Measurements from ENCODE around the gene CDK4. TPM values are rescaled to one million over a fixed set of nuclear protein-coding genes. Genes with fewer than 3 reads are reported as not detected.
A peak's percentile ranks its signal among the peaks of the same experiment; 100 is the strongest.
"Not testable (repeated sequence)": the region's sequence is repeated elsewhere in the genome, so short reads cannot be mapped to it uniquely, and the experiment has no call there.

CDK4 gene
- total RNA-seq, 1 experiment from 2014 or later: 232 TPM

GRCh38 chr12:57726151-57726883, 25.8 kb downstream of the CDK4 start:
- peak; percentile 83 for DNase-seq (ENCODE audit: low read depth)

GRCh38 chr12:57725851-57726150, 26.3 kb downstream of the CDK4 start:
- no peak for DNase-seq (ENCODE audit: low read depth)

DNA sequence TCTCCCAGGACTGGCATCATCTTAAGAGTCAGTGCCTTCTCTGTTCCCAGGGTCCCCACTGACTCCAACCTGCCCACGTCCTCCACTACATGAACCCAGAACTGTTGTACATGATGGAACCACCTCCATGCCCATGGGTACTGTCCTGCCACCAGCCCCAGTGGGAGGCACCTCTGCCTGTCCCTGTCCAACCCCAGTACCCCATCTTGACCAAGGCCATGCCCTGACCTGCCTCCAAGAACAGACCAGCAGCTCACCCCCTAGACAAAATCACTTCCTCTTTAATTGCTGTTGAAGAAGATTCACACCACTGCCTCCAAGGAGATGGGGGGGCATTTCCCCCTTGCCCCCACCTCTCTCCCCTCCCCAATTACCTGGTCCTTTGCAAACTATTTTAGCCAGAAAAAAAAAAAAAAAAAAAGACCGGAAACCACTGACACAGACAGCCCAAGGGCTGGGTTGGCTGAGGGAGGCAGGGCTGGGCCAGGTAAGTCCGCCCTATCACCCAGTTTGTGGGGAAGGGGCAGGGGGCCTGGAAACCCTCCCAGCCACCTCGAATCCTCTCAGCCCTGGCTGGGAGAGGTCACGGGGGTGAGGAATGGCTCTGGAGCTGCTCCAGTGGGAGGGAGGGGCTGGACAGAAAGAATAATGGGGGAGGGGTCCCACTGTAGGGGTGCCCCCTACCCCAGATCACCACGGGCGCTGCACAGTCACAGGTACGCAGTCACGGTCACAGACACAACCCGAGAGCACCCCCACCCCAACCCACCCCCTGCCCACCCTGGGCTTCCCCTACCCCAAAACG, 27.0 kb downstream of the CDK4 start:
- no peak for DNase-seq (ENCODE audit: low read depth)

DNA sequence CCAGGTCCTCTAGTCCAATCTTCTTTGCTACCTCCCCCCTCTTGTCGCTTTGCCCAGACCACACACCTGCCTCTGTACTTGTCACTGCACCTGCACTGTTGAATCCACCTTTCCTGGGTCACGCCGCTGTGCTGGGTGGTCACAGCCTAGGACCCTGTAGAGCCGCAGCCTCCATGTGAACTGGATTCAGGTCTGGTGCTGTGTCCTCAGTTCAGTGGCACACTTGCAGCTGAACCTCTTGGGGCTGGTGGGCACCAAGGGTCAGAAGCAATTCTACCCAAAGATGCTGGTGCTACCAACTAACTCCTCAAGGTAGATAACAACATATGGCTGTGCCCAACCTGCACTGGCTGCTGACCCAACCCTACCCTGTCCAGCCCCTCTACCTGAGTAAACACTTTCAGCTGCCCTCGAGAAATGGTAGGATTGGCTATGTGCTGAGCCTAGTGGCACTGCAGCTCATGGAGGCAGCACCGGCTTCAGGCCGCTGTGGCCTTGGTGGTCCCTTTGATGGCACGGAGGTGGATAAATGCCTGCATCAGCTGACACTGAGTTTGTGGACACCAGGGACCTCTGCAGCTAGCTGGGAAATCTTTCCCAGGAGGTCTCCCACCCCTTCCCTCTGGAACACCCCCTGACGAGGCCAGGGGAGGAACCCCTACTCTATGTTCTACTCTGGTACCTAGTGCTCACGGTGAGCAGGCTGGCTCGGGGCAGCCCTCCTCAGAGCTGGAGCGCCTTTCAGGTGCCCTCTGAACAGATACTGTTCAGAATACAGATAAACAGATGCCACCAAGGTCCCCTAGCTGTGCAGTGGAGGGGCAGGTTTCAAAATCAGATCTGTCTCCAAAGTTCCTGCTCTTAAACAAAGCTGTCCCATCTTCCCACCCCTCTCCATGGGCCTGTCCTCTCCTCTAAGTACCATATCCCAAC, 27.8 kb downstream of the CDK4 start:
- DNase-seq (ENCODE audit: low read depth): no peak

DNA sequence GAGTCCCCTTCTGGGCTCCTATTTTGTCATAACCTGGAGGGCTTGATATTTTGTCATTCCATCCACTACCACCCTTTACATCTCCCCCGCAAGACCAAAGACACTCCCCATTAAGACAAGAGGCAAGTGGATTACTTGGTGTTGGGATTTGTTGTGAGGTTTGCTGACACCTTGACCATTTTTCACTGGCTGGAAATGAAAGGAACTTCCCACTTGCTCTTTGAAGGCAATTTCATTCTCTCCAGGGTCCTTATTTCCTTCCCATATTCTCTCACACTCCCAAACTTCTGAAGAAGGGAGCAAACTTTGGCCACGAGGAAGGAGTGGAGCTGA, 28.5 kb downstream of the CDK4 start:
- no peak for DNase-seq (ENCODE audit: low read depth)

DNA sequence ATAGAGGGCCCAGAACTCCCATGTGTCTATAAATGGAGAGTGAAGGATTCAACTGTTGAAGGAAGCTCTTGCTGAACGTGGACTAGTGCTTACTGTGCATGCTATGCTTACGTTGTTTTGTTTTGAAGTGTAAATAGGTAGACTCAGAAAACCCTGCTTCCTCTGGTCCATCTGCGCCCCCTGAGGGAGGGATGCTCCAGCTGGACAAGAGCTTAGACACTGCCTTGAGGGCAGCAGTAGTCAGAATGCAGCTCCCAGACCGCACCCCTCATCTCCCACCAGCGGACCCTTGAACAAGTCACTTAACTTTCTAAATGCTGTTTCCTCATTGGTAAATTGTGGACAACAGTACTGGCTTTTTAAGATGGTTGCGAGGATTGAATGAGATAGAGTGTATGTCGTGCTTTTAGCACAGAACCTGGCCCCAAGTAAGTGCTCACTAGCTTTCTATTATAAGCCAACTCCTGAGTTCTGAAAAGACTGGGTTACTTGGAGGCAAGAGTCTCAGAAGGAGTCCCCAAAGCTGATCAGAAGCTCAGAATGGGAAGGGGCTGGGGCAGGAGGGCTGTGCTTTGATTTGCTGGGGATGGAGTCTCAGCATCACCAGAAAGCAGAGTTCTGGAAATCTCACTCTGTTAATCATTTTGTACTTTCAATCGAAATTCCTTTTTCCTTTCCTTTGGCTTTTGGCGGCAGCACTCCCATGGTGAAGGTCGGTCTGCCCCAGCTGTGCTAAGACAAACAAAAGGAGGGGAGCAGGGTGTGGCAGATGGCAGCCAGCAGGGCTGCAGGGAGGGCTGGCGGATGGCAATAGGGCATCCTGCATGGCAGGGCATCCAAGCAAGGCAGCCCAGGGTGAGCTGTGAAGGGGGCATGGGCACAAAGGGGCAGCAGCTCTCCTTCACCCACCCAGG, 29.1 kb downstream of the CDK4 start:
- DNase-seq (ENCODE audit: low read depth): no peak

- DNase-seq (ENCODE audit: low read depth): not testable (repeated sequence)
Observed at GRCh38 chr12:57721846-57722608, 30.1 kb downstream of the CDK4 start.

- DNase-seq (ENCODE audit: low read depth): no peak
Observed at GRCh38 chr12:57720606-57721595, 31.2 kb downstream of the CDK4 start.

DNA sequence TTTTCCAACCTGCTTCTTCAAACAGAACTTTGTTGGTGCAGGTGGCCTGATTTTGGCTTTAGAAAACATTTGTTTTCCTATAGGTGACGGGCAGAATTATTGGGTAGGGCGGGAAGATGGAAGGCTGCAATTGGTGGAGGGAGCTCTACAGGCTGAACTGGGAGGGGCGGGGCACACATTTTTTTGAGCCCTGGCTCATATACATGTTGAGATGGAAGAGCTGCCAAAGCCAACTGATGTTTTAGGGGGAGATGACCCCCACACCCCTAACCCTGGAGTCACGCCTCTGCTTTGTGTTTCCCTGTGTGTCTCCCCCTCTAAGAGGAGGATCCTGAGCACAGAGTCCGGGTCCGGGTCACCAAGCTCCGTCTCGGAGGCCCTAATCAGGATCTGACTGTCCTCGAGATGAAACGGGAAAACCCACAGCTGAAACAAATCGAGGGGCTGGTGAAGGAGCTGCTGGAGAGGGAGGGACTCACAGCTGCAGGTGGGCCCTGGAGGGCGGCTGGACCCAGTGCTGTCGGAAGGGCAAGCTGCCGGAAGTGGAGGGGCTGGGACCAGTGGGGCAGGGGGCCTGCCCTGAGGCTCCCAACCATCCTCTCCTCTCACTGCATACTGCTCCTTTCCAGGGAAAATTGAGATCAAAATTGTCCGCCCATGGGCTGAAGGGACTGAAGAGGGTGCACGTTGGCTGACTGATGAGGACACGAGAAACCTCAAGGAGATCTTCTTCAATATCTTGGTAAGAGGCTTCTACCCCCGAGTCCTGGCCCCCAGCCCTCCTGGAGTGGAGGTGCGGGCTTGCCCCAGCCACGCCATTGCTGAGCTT, 32.1 kb downstream of the CDK4 start:
- no peak for DNase-seq (ENCODE audit: low read depth)

- DNase-seq (ENCODE audit: low read depth): no peak
Observed at GRCh38 chr12:57718641-57719528, 33.2 kb downstream of the CDK4 start.

DNA sequence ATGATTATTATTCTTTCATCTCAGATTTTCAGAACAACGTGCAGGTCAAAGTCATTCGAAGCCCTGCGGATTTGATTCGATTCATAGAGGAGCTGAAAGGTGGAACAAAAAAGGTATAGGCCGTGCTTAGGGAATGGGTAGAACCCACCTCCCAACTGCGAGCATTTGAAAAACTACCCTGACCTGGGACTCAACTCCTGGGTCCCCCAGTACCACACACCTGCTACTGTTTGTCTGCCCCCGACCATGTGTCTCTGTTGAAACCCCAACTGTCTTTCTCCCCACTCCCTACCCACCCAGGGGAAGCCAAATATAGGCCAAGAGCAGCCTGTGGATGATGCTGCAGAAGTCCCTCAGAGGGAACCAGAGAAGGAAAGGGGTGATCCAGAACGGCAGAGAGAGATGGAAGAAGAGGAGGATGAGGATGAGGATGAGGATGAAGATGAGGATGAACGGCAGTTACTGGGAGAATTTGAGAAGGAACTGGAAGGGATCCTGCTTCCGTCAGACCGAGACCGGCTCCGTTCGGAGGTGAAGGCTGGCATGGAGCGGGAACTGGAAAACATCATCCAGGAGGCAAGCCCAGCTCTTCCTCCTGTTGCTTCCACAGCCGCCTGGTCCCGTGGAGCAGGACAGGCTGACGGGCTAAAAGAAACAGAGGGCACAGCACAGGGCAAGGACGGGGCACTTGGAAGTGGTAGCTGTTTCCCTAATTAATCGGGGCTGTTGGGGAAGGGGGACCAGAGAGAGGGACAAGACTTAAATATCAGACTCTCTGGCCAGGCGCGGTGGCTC, 34.1 kb downstream of the CDK4 start:
- no peak for DNase-seq (ENCODE audit: low read depth)

- DNase-seq (ENCODE audit: low read depth): no peak
Observed at GRCh38 chr12:57717131-57717530, 35.0 kb downstream of the CDK4 start.

GRCh38 chr12:57716305-57716704, 35.8 kb downstream of the CDK4 start:
- DNase-seq (ENCODE audit: low read depth): no peak

DNA sequence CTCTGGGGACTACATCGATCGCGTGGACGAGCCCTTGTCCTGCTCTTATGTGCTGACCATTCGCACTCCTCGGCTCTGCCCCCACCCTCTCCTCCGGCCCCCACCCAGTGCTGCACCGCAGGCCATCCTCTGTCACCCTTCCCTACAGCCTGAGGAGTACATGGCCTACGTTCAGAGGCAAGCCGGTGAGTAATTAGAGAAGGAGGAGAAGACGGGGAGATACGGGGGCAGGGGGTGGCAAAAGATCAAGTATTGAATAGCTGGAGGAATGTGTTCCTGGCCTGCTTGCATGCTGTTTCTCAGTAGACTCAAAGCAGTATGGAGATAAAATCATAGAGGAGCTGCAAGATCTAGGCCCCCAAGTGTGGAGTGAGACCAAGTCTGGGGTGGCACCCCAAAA, 36.3 kb downstream of the CDK4 start:
- DNase-seq (ENCODE audit: low read depth): no peak

DNA sequence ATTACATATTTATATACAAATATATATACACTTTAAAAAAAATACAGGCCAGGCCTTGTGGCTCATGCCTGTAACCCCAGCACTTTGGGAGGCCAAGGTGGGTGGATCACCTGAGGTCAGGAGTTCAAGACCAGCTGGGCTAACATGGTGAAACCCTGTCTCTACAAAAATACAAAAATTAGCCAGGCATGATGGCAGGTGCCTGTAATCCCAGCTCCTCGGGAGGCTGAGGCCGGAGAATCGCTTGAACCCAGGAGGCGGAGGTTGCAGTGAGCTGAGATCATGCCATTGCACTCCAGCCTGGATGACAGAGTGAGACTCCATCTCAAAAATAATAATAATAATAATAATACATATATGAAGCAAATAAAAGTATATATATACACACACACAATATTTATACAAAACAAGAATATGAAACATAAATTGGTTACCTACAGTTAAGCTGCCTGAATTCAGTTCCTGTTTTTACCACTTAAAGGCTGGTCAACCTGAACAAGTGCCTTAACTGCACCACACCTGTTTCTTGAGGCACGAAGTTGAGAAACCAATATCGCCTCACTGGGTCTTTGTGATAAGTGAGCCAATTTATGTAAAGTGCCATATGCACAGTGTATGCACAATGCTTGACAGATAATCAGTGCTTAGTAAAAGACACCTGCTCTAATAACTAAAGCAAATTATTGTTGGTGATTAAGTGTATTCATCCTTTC, 36.9 kb downstream of the CDK4 start:
- not testable (repeated sequence) for DNase-seq (ENCODE audit: low read depth)

DNA sequence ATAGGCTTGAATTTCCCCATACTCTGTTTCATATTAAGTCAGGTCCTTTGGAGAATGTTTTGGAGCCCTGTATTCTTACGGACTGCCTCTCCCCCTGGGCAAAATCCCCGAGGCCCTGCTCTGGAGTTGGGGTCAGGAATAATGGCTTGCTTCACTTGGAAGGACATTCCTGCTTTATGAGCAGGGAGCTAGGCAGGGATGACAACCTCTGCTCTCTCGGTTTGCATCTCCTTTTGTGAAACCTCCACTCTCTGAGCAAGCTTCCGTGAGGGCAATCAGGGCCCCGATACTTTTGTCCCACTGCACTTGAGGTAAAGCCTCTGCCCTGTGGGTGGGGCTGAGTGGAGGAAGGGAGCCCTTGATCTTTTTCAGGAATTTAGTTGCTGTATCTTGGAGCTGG, 38.9 kb downstream of the CDK4 start:
- DNase-seq (ENCODE audit: low read depth): no peak
